ENCODE measurements around the gene CRYBG1.

The CRYBG1 gene

GRCh38 chr6:106618324-106618723, 257.8 kb downstream of the CRYBG1 start:
- H3K4me3 ChIP-seq (ENCODE audit: low read depth, low read length) = no peak overlapping the region
- no peak for TF ChIP-seq CTCF (IDR thresholded peaks at IDR 0.05; ENCODE audit: insufficient read depth, low read depth, low read length, missing control alignments)
- DNase-seq (ENCODE audit: low read depth) = no peak

- no peak for DNase-seq (ENCODE audit: low read depth)
- no peak for TF ChIP-seq CTCF (IDR thresholded peaks at IDR 0.05; ENCODE audit: insufficient read depth, low read depth, low read length, missing control alignments)
- no peak overlapping the region for H3K4me3 ChIP-seq (ENCODE audit: low read depth, low read length)
Observed at GRCh38 chr6:106619223-106619622, 258.7 kb downstream of the CRYBG1 start.

GRCh38 chr6:106620931-106621672, 260.6 kb downstream of the CRYBG1 start:
- TF ChIP-seq CTCF (IDR thresholded peaks at IDR 0.05; ENCODE audit: insufficient read depth, low read depth, low read length, missing control alignments) = no peak
- H3K4me3 ChIP-seq (ENCODE audit: low read depth, low read length) = no peak overlapping the region
- no peak for DNase-seq (ENCODE audit: low read depth)

All from GM12865 (cell line).